Coronary artery (tissue), 2 donors: ENCODE measurements around the gene PRSS33.

Experiments used
- DNase-seq: peaks from one replicate; pipeline ENCODE4 v3.0.0-alpha.2; 2017; ENCODE audit warnings: low spot score
- H3K27ac ChIP-seq, 2 donors: fragments of 200-600 bp; sonication (generic); one replicate each; pipeline ENCODE4 v1.5.1; 2016 to 2019
- H3K4me3 ChIP-seq: fragments of 200-600 bp; sonication (generic); 2 replicates; pipeline ENCODE4 v1.5.1; 2016; ENCODE audit warnings: mild to moderate bottlenecking, moderate library complexity
- TF ChIP-seq, protein P1 (sequence below): fragments of 200-600 bp; sonication (generic); IDR thresholded peaks from one replicate; pipeline ENCODE4 v1.5.1; 2019; ENCODE audit warnings: antibody characterized with exemption

PRSS33 gene

GRCh38 chr16:2766430-2767139, 20.8 kb downstream of the PRSS33 start:
- TF ChIP-seq, protein P1, sequence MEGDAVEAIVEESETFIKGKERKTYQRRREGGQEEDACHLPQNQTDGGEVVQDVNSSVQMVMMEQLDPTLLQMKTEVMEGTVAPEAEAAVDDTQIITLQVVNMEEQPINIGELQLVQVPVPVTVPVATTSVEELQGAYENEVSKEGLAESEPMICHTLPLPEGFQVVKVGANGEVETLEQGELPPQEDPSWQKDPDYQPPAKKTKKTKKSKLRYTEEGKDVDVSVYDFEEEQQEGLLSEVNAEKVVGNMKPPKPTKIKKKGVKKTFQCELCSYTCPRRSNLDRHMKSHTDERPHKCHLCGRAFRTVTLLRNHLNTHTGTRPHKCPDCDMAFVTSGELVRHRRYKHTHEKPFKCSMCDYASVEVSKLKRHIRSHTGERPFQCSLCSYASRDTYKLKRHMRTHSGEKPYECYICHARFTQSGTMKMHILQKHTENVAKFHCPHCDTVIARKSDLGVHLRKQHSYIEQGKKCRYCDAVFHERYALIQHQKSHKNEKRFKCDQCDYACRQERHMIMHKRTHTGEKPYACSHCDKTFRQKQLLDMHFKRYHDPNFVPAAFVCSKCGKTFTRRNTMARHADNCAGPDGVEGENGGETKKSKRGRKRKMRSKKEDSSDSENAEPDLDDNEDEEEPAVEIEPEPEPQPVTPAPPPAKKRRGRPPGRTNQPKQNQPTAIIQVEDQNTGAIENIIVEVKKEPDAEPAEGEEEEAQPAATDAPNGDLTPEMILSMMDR, result no peak
- Histone ChIP-seq H3K27ac (no peak overlapping the region), H3K4me3 (no peak overlapping the region)
- DNase-seq, result no peak

- no peak overlapping the region for H3K27ac ChIP-seq
- DNase-seq, result no peak
- TF ChIP-seq, protein P1, result no peak
- H3K4me3 ChIP-seq, result no peak overlapping the region
Measured at GRCh38 chr16:2765462-2766404, 21.6 kb downstream of the PRSS33 start.

DNA sequence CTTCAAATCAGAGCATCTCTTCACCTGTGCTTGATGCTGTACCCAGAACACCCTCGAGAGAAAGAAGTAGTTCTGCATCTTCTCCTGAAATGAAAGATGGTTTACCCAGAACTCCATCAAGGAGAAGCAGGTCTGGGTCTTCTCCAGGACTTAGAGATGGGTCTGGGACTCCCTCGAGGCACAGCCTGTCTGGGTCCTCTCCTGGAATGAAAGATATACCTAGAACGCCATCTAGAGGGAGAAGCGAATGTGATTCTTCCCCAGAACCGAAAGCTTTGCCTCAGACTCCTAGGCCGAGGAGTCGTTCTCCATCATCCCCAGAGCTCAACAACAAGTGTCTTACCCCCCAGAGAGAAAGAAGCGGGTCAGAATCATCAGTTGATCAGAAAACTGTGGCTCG, 22.6 kb downstream of the PRSS33 start:
- TF ChIP-seq, protein P1, result no peak
- DNase-seq, result no peak
- no peak overlapping the region for H3K4me3 ChIP-seq
- H3K27ac ChIP-seq, result no peak overlapping the region

- TF ChIP-seq, protein P1, result no peak
- DNase-seq, result no peak
- Histone ChIP-seq H3K4me3 (no peak overlapping the region), H3K27ac (no peak overlapping the region)
Measured at GRCh38 chr16:2763173-2763572, 24.2 kb downstream of the PRSS33 start.

- TF ChIP-seq, protein P1, result no peak
- no peak for DNase-seq
- H3K4me3 ChIP-seq, result no peak overlapping the region
- H3K27ac ChIP-seq, result no peak overlapping the region
Measured at GRCh38 chr16:2762711-2763110, 24.6 kb downstream of the PRSS33 start.

GRCh38 chr16:2761886-2762583, 25.3 kb downstream of the PRSS33 start:
- no peak for DNase-seq
- TF ChIP-seq, protein P1, result no peak
- H3K27ac ChIP-seq, result no peak overlapping the region
- no peak overlapping the region for H3K4me3 ChIP-seq
